HepG2 (cell line): ENCODE data around the gene NEU4. TPM values are rescaled to one million over a fixed set of nuclear protein-coding genes. Genes with fewer than 3 reads are reported as not detected.

ENCODE experiments used
- AKNA ChIP-seq: sonication (generic); formaldehyde crosslinking; IDR thresholded peaks from 2 replicates; pipeline ENCODE4 v1.4.0; 2020; ENCODE audit warnings: missing genetic modification reagents, borderline replicate concordance
- CBX2 ChIP-seq, 2 experiments: fragments of 200-600 bp in 1 of 2; sonication (generic); formaldehyde crosslinking in 1 of 2; IDR thresholded peaks; 2 replicates each; pipeline versions ENCODE4 v1.7.0 to v1.8.1; 2018 to 2022; ENCODE audit warnings: low read depth in 2 of 2, low read length in 1 of 2, mild to moderate bottlenecking in 1 of 2, missing genetic modification reagents in 1 of 2
- DNMT3B ChIP-seq: conservative IDR thresholded peaks from 2 replicates; pipeline ENCODE4 v1.6.1; 2016; ENCODE audit warnings: missing biosample characterization, control low read depth
- ETV5 ChIP-seq: IDR thresholded peaks from 2 replicates; pipeline ENCODE4 v1.6.1; 2018; ENCODE audit warnings: missing biosample characterization, missing genetic modification reagents, inconsistent platforms, borderline replicate concordance
- FOXJ3 ChIP-seq: sonication (generic); formaldehyde crosslinking; IDR thresholded peaks from 2 replicates; pipeline ENCODE4 v1.4.0; 2020; ENCODE audit warnings: missing genetic modification reagents, mild to moderate bottlenecking, borderline replicate concordance
- IRX3 ChIP-seq: sonication (generic); formaldehyde crosslinking; IDR thresholded peaks from 2 replicates; pipeline ENCODE4 v1.8.1; 2023; ENCODE audit warnings: mild to moderate bottlenecking, low read depth, missing genetic modification reagents, borderline replicate concordance
- MBD4 ChIP-seq: IDR thresholded peaks from 2 replicates; pipeline ENCODE4 v1.6.1; 2012; ENCODE audit warnings: low read length, inconsistent platforms, borderline replicate concordance
- POLR2AphosphoS2 ChIP-seq: IDR thresholded peaks from 2 replicates; pipeline ENCODE4 v1.6.1; 2011; ENCODE audit warnings: low read depth, low read length, improper control_type of control experiment
- SRSF9 ChIP-seq: fragments of 200-400 bp; formaldehyde crosslinking; IDR thresholded peaks from 2 replicates; pipeline ENCODE4 v1.6.1; 2018; ENCODE audit warnings: borderline replicate concordance, mild to moderate bottlenecking, low read depth, low read length; ENCODE audit not compliant: insufficient read depth, poor library complexity, severe bottlenecking
- YEATS2 ChIP-seq: sonication (generic); formaldehyde crosslinking; IDR thresholded peaks from 2 replicates; pipeline ENCODE4 v1.4.0; 2020; ENCODE audit warnings: missing genetic modification reagents, borderline replicate concordance
- ZNF282 ChIP-seq: fragments of 450-650 bp; IDR thresholded peaks from 2 replicates; pipeline ENCODE4 v1.6.1; 2018; ENCODE audit not compliant: partially characterized antibody
- ZNF552 ChIP-seq: sonication (generic); formaldehyde crosslinking; IDR thresholded peaks from 2 replicates; pipeline ENCODE4 v1.9.0; 2022; ENCODE audit warnings: missing genetic modification reagents, mild to moderate bottlenecking, borderline replicate concordance
- ZNF615 ChIP-seq: sonication (generic); formaldehyde crosslinking; IDR thresholded peaks from 2 replicates; pipeline ENCODE4 v1.5.0; 2020; ENCODE audit warnings: mild to moderate bottlenecking, missing genetic modification reagents, borderline replicate concordance
- polyA plus RNA-seq, 8 experiments: library from polyadenylated mRNA; depleted of rRNA in 3 of 8; stranded (reverse) in 7 of 8; unstranded in 1 of 8; fragments of >200 nt; fragmentation: Illumina TruSeq in 4 of 8; extraction: Trizol in 4 of 8; gene quantifications; 2 replicates each; pipeline versions ENCODE4 v1.2.1 to v1.2.3, GENCODE V29; 2011 to 2016; ENCODE audit warnings: low read depth in 4 of 8, missing spikeins in 1 of 8, mixed read lengths in 1 of 8; ENCODE audit not compliant: insufficient read depth in 1 of 8
- total RNA-seq, 5 experiments: library from RNA; depleted of rRNA; stranded (reverse); fragments of >200 nt; fragmentation: Illumina TruSeq; extraction: Trizol; gene quantifications; 2 replicates each; pipeline ENCODE4 v1.2.3, GENCODE V29; 2016; ENCODE audit warnings: low read depth in 1 of 5
- TF ChIP-seq, protein P1 (sequence below): sonication (generic); formaldehyde crosslinking; conservative IDR thresholded peaks from 2 replicates; pipeline ENCODE4 v1.4.0; 2020; ENCODE audit warnings: mild to moderate bottlenecking, missing genetic modification reagents, moderate library complexity
- TF ChIP-seq, protein P2 (sequence below): sonication (generic); formaldehyde crosslinking; IDR thresholded peaks from 2 replicates; pipeline ENCODE4 v1.4.0; 2020; ENCODE audit warnings: mild to moderate bottlenecking, missing genetic modification reagents

NEU4 gene
- total and polyA plus RNA-seq, 2 of the 13 experiments (the other 11 are each of a cell fraction or from before 2014, with no cell fraction given): 53.5 to 107 TPM

- TF ChIP-seq, protein P1, sequence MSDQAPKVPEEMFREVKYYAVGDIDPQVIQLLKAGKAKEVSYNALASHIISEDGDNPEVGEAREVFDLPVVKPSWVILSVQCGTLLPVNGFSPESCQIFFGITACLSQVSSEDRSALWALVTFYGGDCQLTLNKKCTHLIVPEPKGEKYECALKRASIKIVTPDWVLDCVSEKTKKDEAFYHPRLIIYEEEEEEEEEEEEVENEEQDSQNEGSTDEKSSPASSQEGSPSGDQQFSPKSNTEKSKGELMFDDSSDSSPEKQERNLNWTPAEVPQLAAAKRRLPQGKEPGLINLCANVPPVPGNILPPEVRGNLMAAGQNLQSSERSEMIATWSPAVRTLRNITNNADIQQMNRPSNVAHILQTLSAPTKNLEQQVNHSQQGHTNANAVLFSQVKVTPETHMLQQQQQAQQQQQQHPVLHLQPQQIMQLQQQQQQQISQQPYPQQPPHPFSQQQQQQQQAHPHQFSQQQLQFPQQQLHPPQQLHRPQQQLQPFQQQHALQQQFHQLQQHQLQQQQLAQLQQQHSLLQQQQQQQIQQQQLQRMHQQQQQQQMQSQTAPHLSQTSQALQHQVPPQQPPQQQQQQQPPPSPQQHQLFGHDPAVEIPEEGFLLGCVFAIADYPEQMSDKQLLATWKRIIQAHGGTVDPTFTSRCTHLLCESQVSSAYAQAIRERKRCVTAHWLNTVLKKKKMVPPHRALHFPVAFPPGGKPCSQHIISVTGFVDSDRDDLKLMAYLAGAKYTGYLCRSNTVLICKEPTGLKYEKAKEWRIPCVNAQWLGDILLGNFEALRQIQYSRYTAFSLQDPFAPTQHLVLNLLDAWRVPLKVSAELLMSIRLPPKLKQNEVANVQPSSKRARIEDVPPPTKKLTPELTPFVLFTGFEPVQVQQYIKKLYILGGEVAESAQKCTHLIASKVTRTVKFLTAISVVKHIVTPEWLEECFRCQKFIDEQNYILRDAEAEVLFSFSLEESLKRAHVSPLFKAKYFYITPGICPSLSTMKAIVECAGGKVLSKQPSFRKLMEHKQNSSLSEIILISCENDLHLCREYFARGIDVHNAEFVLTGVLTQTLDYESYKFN: peak; percentile 95
- no peak for TF ChIP-seq SRSF9
- no peak for TF ChIP-seq AKNA (CRISPR knock-in tag)
- no peak for TF ChIP-seq MBD4
- peak; percentile 87 for TF ChIP-seq YEATS2 (CRISPR knock-in tag)
- no peak for TF ChIP-seq ZNF282
- TF ChIP-seq DNMT3B (CRISPR knock-in tag): peak; percentile 75; the same call in 1 of the 2 replicates
- peak; percentile 98 for TF ChIP-seq ETV5
- 0 out of 2 replicates have a peak, but pooled peaks have one; percentile 37 for TF ChIP-seq ZNF615 (CRISPR knock-in tag)
- peak; percentile 60; the same call in 1 of the 2 replicates for TF ChIP-seq POLR2AphosphoS2
- TF ChIP-seq, protein P2, sequence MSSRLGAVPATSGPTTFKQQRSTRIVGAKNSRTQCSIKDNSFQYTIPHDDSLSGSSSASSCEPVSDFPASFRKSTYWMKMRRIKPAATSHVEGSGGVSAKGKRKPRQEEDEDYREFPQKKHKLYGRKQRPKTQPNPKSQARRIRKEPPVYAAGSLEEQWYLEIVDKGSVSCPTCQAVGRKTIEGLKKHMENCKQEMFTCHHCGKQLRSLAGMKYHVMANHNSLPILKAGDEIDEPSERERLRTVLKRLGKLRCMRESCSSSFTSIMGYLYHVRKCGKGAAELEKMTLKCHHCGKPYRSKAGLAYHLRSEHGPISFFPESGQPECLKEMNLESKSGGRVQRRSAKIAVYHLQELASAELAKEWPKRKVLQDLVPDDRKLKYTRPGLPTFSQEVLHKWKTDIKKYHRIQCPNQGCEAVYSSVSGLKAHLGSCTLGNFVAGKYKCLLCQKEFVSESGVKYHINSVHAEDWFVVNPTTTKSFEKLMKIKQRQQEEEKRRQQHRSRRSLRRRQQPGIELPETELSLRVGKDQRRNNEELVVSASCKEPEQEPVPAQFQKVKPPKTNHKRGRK (CRISPR knock-in tag): no peak; the same call in 1 of the 2 replicates
- TF ChIP-seq ZNF552 (CRISPR knock-in tag): peak; percentile 95
- peak; percentile 72; the same call in 1 of the 2 replicates for TF ChIP-seq FOXJ3 (CRISPR knock-in tag)
- TF ChIP-seq CBX2 (IDR thresholded peaks at IDR 0.05; ENCODE audit: low read depth, low read length): no peak
- no peak for TF ChIP-seq CBX2 (CRISPR knock-in tag; IDR thresholded peaks at IDR 0.05; ENCODE audit: low read depth)
- TF ChIP-seq IRX3 (CRISPR knock-in tag): peak; percentile 72; the same call in 1 of the 2 replicates
Observed at GRCh38 chr2:241770185-241770935, 38.6 kb upstream of the NEU4 start (continued).
